SK-N-SH treated with all-trans-retinoic acid at 6 μM for 48 hours (cell line): ENCODE measurements around the gene GRK2.

Experiments
- BACH2 ChIP-seq: fragments of 250-450 bp; sonication (Bioruptor Pico); IDR thresholded peaks from 2 replicates; pipeline ENCODE4 v1.9.0; 2021; ENCODE audit warnings: mild to moderate bottlenecking, borderline replicate concordance
- CSDC2 ChIP-seq: fragments of 250-450 bp; sonication (Bioruptor Pico); IDR thresholded peaks from 2 replicates; pipeline ENCODE4 v1.5.0; 2020; ENCODE audit warnings: mild to moderate bottlenecking, moderate library complexity
- OSR1 ChIP-seq: fragments of 250-450 bp; sonication (Bioruptor Pico); IDR thresholded peaks from 2 replicates; pipeline ENCODE4 v1.8.0; 2022; ENCODE audit warnings: moderate library complexity, mild to moderate bottlenecking, inconsistent platforms
- ZFP30 ChIP-seq: fragments of 450-650 bp; formaldehyde crosslinking; IDR thresholded peaks from 2 replicates; pipeline ENCODE4 v1.5.0; 2022; ENCODE audit warnings: mild to moderate bottlenecking, moderate library complexity
- ZNF565 ChIP-seq: fragments of 450-650 bp; formaldehyde crosslinking; conservative IDR thresholded peaks from 2 replicates; pipeline ENCODE4 v1.5.0; 2020; ENCODE audit warnings: low read depth, mild to moderate bottlenecking, moderate library complexity

- TF ChIP-seq CSDC2 (CRISPR knock-in tag) (no peak), BACH2 (no peak), ZFP30 (CRISPR knock-in tag) (no peak), ZNF565 (CRISPR knock-in tag) (no peak), OSR1 (CRISPR knock-in tag) (no peak)
These were observed 17.2 kb downstream of the GRK2 start for GRCh38 chr11:67283481-67283963.
